Fibroblast of the aortic adventitia (primary cell): ENCODE data around the gene SNAPIN. TPM values are rescaled to one million over a fixed set of nuclear protein-coding genes. Genes with fewer than 3 reads are reported as not detected.
"Not testable (repeated sequence)": the region's sequence is repeated elsewhere in the genome, so short reads cannot be mapped to it uniquely, and the experiment has no call there.

Experiments used
- DNase-seq: peaks from one replicate; pipeline ENCODE4 v3.0.0-alpha.2; 2010; ENCODE audit warnings: low read depth
- H3K4me3 ChIP-seq: 2 replicates; pipeline ENCODE4 v1.5.1; 2011; ENCODE audit warnings: low read depth, mild to moderate bottlenecking, control low read depth, low read length, moderate library complexity
- CTCF ChIP-seq: IDR thresholded peaks from 2 replicates; pipeline ENCODE4 v1.5.1; 2011; ENCODE audit warnings: mild to moderate bottlenecking, low read length, control low read depth, inconsistent platforms; ENCODE audit not compliant: insufficient read depth
- total RNA-seq: library from RNA; depleted of rRNA; stranded (reverse); fragments of >200 nt; gene quantifications from 2 replicates; pipeline ENCODE4 v1.2.3, GENCODE V29; 2012; ENCODE audit warnings: low replicate concordance

SNAPIN gene
- total RNA-seq, 1 donor: 68.8 TPM

GRCh38 chr1:153663211-153663610 lies 4.7 kb downstream of the SNAPIN start:
- no peak overlapping the region for H3K4me3 ChIP-seq
- TF ChIP-seq CTCF: no peak
- DNase-seq: peak; percentile 38

GRCh38 chr1:153667439-153667838 lies 8.9 kb downstream of the SNAPIN start:
- no peak overlapping the region for H3K4me3 ChIP-seq
- DNase-seq: no peak
- no peak for TF ChIP-seq CTCF

- H3K4me3 ChIP-seq, DNase-seq: not testable (repeated sequence)
Measured at GRCh38 chr1:153668672-153669071, 10.2 kb downstream of the SNAPIN start.

- H3K4me3 ChIP-seq: peak overlapping the region; percentile 92
- no peak for TF ChIP-seq CTCF
- no peak for DNase-seq
Measured at GRCh38 chr1:153669606-153670005, 11.1 kb downstream of the SNAPIN start.

- no peak for DNase-seq
Measured at GRCh38 chr1:153670257-153670858, 11.9 kb downstream of the SNAPIN start.

GRCh38 chr1:153670859-153671627 lies 12.5 kb downstream of the SNAPIN start, which contains the start of gene ILF2:
Gene ILF2 (minus strand): TSS chr1:153670993. CDS start chr1:153670922, 71 bp downstream.
- H3K4me3 ChIP-seq: peak within 1 kb of the TSS; percentile 92
- DNase-seq: peak; percentile 100
- no peak for TF ChIP-seq CTCF

More at GRCh38 chr1:153670257-153670858, 11.9 kb downstream of the SNAPIN start:
- no peak for TF ChIP-seq CTCF
- peak overlapping the region; percentile 92 for H3K4me3 ChIP-seq

GRCh38 chr1:153671628-153672353 lies 13.3 kb downstream of the SNAPIN start:
- peak overlapping the region; percentile 51 for H3K4me3 ChIP-seq
- DNase-seq: not testable (repeated sequence)
